ENCODE results near the gene CABP2. TPM values are rescaled to one million over a fixed set of nuclear protein-coding genes. Genes with fewer than 3 reads are reported as not detected.

The CABP2 gene
- total and polyA plus RNA-seq, 2 donors from 2014 or later, result not detected

GRCh38 chr11:67530282-67530592, 7.0 kb upstream of the CABP2 start:
- H3K36me3 ChIP-seq (ENCODE audit: control insufficient read depth in 2 of 3, insufficient read depth in 3 of 3, low read length in 3 of 3), result no peaks in the 10 kb centered on the region
- intact Hi-C loops (cut with DNase I), result no loop called here
- H3K4me3 ChIP-seq (ENCODE audit: low read length in 3 of 3), result no peak overlapping the region
- H3K4me1 ChIP-seq (ENCODE audit: control insufficient read depth in 2 of 3, insufficient read depth in 2 of 3, low read depth in 1 of 3, low read length in 3 of 3), result peaks cover 0 to 4% (median 0%) of the 10 kb centered on the region in 3 donors
- no peak for TF ChIP-seq CTCF (IDR thresholded peaks at IDR 0.05; ENCODE audit: borderline replicate concordance, extremely low read depth, insufficient read depth)
- H3K9ac ChIP-seq (ENCODE audit: low read length in 3 of 3), result no peak overlapping the region
- no peaks in the 10 kb centered on the region for H3K9me3 ChIP-seq (ENCODE audit: control insufficient read depth in 2 of 3, insufficient read depth in 1 of 3, low read length in 3 of 3)
- no peak overlapping the region for H3K27ac ChIP-seq (ENCODE audit: low read depth in 2 of 2, low read length in 2 of 2)
- FAIRE-seq (no peak), DNase-seq (no peak)
- no peaks in the 10 kb centered on the region for H3K27me3 ChIP-seq (ENCODE audit: control insufficient read depth, insufficient read depth, low read length)

GRCh38 chr11:67528376-67528775, 5.1 kb upstream of the CABP2 start:
- H3K27ac ChIP-seq (ENCODE audit: low read depth in 2 of 2, low read length in 2 of 2), result no peak overlapping the region
- DNase-seq, result no peak
- H3K9me3 ChIP-seq (ENCODE audit: control insufficient read depth in 2 of 3, insufficient read depth in 1 of 3, low read length in 3 of 3), result no peaks in the 10 kb centered on the region
- TF ChIP-seq CTCF (IDR thresholded peaks at IDR 0.05; ENCODE audit: borderline replicate concordance, extremely low read depth, insufficient read depth), result no peak
- H3K9ac ChIP-seq (ENCODE audit: low read length in 3 of 3), result no peak overlapping the region
- H3K27me3 ChIP-seq (ENCODE audit: control insufficient read depth, insufficient read depth, low read length), result no peaks in the 10 kb centered on the region
- H3K4me3 ChIP-seq (ENCODE audit: low read length in 3 of 3), result no peak overlapping the region
- peaks cover 0 to 4% (median 0%) of the 10 kb centered on the region in 3 donors for H3K4me1 ChIP-seq (ENCODE audit: control insufficient read depth in 2 of 3, insufficient read depth in 2 of 3, low read depth in 1 of 3, low read length in 3 of 3)
- H3K36me3 ChIP-seq (ENCODE audit: control insufficient read depth in 2 of 3, insufficient read depth in 3 of 3, low read length in 3 of 3), result no peaks in the 10 kb centered on the region
- no peak for FAIRE-seq
- intact Hi-C loops (cut with DNase I), result no loop called here

DNA sequence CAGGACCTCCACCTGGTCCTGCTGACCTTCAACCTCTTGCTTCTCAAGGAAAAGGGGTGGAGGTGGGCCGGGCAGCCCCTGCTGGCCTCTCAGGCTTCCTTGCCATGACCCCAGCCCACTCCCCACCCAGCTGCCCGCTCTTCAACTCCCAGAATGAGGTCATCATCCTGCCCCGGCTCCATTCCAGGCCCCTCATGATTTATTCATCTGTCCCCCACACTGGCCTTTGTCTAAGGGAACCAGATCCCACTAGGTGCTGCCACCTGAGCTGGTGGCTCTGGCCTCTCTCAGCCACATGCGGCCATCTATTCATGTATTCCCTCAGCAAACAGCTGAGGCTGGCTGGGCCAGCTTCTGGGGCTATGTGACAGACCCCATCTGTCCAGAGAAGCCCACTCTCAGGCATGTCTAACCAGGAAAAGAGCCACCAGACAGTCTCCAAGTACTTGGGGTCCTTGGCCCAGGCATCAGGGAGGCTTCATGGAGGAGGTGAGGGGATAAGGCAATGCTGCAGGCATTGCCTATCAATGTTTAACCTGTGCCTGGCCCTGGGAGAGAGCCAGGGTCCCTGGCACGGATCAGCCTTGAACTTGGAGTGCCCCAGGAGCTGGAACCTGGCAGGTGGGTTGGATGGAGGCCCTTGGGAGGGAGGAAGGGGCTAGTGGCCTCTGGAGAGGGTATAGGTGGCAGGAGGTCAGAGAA, 2.2 kb upstream of the CABP2 start:
- H3K27ac ChIP-seq (ENCODE audit: low read depth in 2 of 2, low read length in 2 of 2), result no peak overlapping the region
- H3K27me3 ChIP-seq (ENCODE audit: control insufficient read depth, insufficient read depth, low read length), result no peaks in the 10 kb centered on the region
- DNase-seq (peak; percentile 51 to 72 (median 66)), FAIRE-seq (no peak)
- no peaks in the 10 kb centered on the region for H3K36me3 ChIP-seq (ENCODE audit: control insufficient read depth in 2 of 3, insufficient read depth in 3 of 3, low read length in 3 of 3)
- no peak for TF ChIP-seq CTCF (IDR thresholded peaks at IDR 0.05; ENCODE audit: borderline replicate concordance, extremely low read depth, insufficient read depth)
- H3K9ac ChIP-seq (ENCODE audit: low read length in 3 of 3), result no peak overlapping the region
- intact Hi-C loops (cut with DNase I), result no loop called here
- H3K4me3 ChIP-seq (ENCODE audit: low read length in 3 of 3), result no peak overlapping the region
- peaks cover 0 to 4% (median 0%) of the 10 kb centered on the region in 3 donors for H3K4me1 ChIP-seq (ENCODE audit: control insufficient read depth in 2 of 3, insufficient read depth in 2 of 3, low read depth in 1 of 3, low read length in 3 of 3)
- no peaks in the 10 kb centered on the region for H3K9me3 ChIP-seq (ENCODE audit: control insufficient read depth in 2 of 3, insufficient read depth in 1 of 3, low read length in 3 of 3)

- Histone ChIP-seq H3K4me1 (ENCODE audit: control insufficient read depth in 2 of 3, insufficient read depth in 2 of 3, low read depth in 1 of 3, low read length in 3 of 3) (no peaks in the 10 kb centered on the region), H3K36me3 (ENCODE audit: control insufficient read depth in 2 of 3, insufficient read depth in 3 of 3, low read length in 3 of 3) (no peaks in the 10 kb centered on the region), H3K27ac (ENCODE audit: low read depth in 2 of 2, low read length in 2 of 2) (no peak overlapping the region), H3K27me3 (ENCODE audit: control insufficient read depth, insufficient read depth, low read length) (no peaks in the 10 kb centered on the region), H3K9me3 (ENCODE audit: control insufficient read depth in 2 of 3, insufficient read depth in 1 of 3, low read length in 3 of 3) (no peaks in the 10 kb centered on the region), H3K4me3 (ENCODE audit: low read length in 3 of 3) (no peak overlapping the region), H3K9ac (ENCODE audit: low read length in 3 of 3) (no peak overlapping the region)
- TF ChIP-seq CTCF (IDR thresholded peaks at IDR 0.05; ENCODE audit: borderline replicate concordance, extremely low read depth, insufficient read depth), result no peak
- intact Hi-C loops (cut with DNase I), result no loop called here
- DNase-seq (peak in 1 of 5 donors; percentile 52), FAIRE-seq (no peak)
Measured at GRCh38 chr11:67524480-67524808, 1.2 kb upstream of the CABP2 start.

Data from kidney (tissue), 14 donors.